Upper lobe of left lung (tissue), 4 donors: ENCODE measurements around the gene HCRT.

ENCODE experiments used
- CTCF ChIP-seq, 6 experiments: fragments of 450-650 bp in 4 of 6; fragments of 200-600 bp in 2 of 6; sonication (generic) in 2 of 6; IDR thresholded peaks; one replicate each; pipeline ENCODE4 v1.5.1; 2016 to 2019; ENCODE audit warnings: antibody characterized with exemption in 6 of 6
- EP300 ChIP-seq, 4 donors: sonication (generic); formaldehyde crosslinking; IDR thresholded peaks; one replicate each; pipeline ENCODE4 v1.5.1; 2017; ENCODE audit warnings: antibody characterized with exemption in 4 of 4, control low read depth in 2 of 4
- POLR2AphosphoS5 ChIP-seq, 2 donors: sonication (generic); formaldehyde crosslinking; IDR thresholded peaks; one replicate each; pipeline ENCODE4 v1.5.1; 2017; ENCODE audit warnings: antibody characterized with exemption in 2 of 2

DNA sequence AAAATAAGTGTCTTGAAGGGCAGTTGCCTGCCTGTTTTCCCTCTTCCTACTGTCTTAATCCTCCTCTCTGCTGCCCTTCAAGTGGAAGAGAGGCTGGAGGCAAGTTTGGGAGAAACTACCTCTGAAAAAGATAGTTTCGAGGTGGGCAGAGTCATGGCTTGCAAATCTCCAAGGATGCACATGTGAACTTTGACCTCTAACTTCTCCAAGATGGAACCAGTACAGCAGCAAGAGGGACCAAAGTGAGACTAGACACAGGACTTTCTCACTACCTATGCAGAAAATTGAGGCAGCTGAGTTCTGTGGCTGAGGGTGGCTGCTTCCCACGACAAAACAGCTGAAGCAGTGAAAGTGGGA, 3.4 kb downstream of the HCRT start:
- TF ChIP-seq POLR2AphosphoS5 (IDR thresholded peaks at IDR 0.05), result no peak
- TF ChIP-seq CTCF (IDR thresholded peaks at IDR 0.05), result no peak
- no peak for TF ChIP-seq EP300 (IDR thresholded peaks at IDR 0.05)
